ENCODE data around the gene FBXL13.
A peak's percentile ranks its signal among the peaks of the same experiment; 100 is the strongest.
"Not testable (repeated sequence)": the region's sequence is repeated elsewhere in the genome, so short reads cannot be mapped to it uniquely, and the experiment has no call there.

Gene FBXL13

GRCh38 chr7:102935450-102936115 lies 139.0 kb downstream of the FBXL13 start:
- no peak for DNase-seq (ENCODE audit: low spot score)

GRCh38 chr7:102934701-102935100 lies 139.9 kb downstream of the FBXL13 start:
- DNase-seq (ENCODE audit: low spot score): no peak

- DNase-seq (ENCODE audit: low spot score): no peak
Observed at GRCh38 chr7:102934239-102934638, 140.4 kb downstream of the FBXL13 start.

GRCh38 chr7:102933763-102934162 lies 140.8 kb downstream of the FBXL13 start:
- DNase-seq (ENCODE audit: low spot score): no peak

GRCh38 chr7:102931757-102932156 lies 142.8 kb downstream of the FBXL13 start:
- DNase-seq (ENCODE audit: low spot score): no peak

GRCh38 chr7:102927312-102927933 lies 147.2 kb downstream of the FBXL13 start:
- DNase-seq (ENCODE audit: low spot score): no peak

GRCh38 chr7:102926783-102927140 lies 147.8 kb downstream of the FBXL13 start:
- DNase-seq (ENCODE audit: low spot score): no peak

- DNase-seq (ENCODE audit: low spot score): peak; percentile 71
Observed at GRCh38 chr7:102925976-102926782, 148.4 kb downstream of the FBXL13 start.

- DNase-seq (ENCODE audit: low spot score): no peak
Observed at GRCh38 chr7:102918845-102919244, 155.8 kb downstream of the FBXL13 start.

- no peak for DNase-seq (ENCODE audit: low spot score)
Observed at GRCh38 chr7:102917436-102918353, 156.9 kb downstream of the FBXL13 start.

GRCh38 chr7:102916881-102917280 lies 157.7 kb downstream of the FBXL13 start:
- no peak for DNase-seq (ENCODE audit: low spot score)

GRCh38 chr7:102916426-102916825 lies 158.2 kb downstream of the FBXL13 start:
- DNase-seq (ENCODE audit: low spot score): no peak

GRCh38 chr7:102914585-102914984 lies 160.0 kb downstream of the FBXL13 start:
- no peak for DNase-seq (ENCODE audit: low spot score)

GRCh38 chr7:102913826-102914225 lies 160.8 kb downstream of the FBXL13 start:
- DNase-seq (ENCODE audit: low spot score): no peak

- DNase-seq (ENCODE audit: low spot score): no peak
Observed at GRCh38 chr7:102912742-102913141, 161.9 kb downstream of the FBXL13 start, which contains the start of gene LRRC17. TSS of gene LRRC17 (plus strand) at chr7:102913000. CDS start at chr7:102933914, 20,914 bp downstream.

GRCh38 chr7:102908676-102909075 lies 165.9 kb downstream of the FBXL13 start:
- DNase-seq (ENCODE audit: low spot score): no peak

- DNase-seq (ENCODE audit: low spot score): not testable (repeated sequence)
Observed at GRCh38 chr7:102903576-102903975, 171.0 kb downstream of the FBXL13 start.

- not testable (repeated sequence) for DNase-seq (ENCODE audit: low spot score)
Observed at GRCh38 chr7:102902052-102902451, 172.5 kb downstream of the FBXL13 start.

GRCh38 chr7:102898532-102898859 lies 176.1 kb downstream of the FBXL13 start:
- no peak for DNase-seq (ENCODE audit: low spot score)

- no peak for DNase-seq (ENCODE audit: low spot score)
Observed at GRCh38 chr7:102897856-102898531, 176.6 kb downstream of the FBXL13 start.

- no peak for DNase-seq (ENCODE audit: low spot score)
Observed at GRCh38 chr7:102897211-102897631, 177.4 kb downstream of the FBXL13 start.
